Mesenchymal stem cell (in vitro differentiated cells and primary cell): Measurements from ENCODE around the gene REEP1.

Experiments
- DNase-seq: peaks from one replicate; pipeline ENCODE4 v3.0.0-alpha.2; 2013
- H2AFZ ChIP-seq: one replicate; pipeline ENCODE4 v1.6.1; 2013; ENCODE audit warnings: low read depth, mild to moderate bottlenecking, control low read depth, inconsistent platforms, low read length, moderate library complexity
- H2AK5ac ChIP-seq: 2 replicates; pipeline ENCODE4 v1.6.1; 2013; ENCODE audit warnings: low read length, moderate library complexity, mild to moderate bottlenecking, inconsistent platforms; ENCODE audit not compliant: severe bottlenecking
- H2BK120ac ChIP-seq: one replicate; pipeline ENCODE4 v1.6.1; 2013; ENCODE audit warnings: low read depth, mild to moderate bottlenecking, inconsistent platforms, low read length, moderate library complexity
- H2BK12ac ChIP-seq, 2 experiments: one replicate each; pipeline ENCODE4 v1.6.1; 2013; ENCODE audit warnings: inconsistent platforms in 2 of 2, low read length in 2 of 2, mild to moderate bottlenecking in 2 of 2, moderate library complexity in 2 of 2, control low read depth in 1 of 2
- H2BK15ac ChIP-seq: one replicate; pipeline ENCODE4 v1.6.1; 2013; ENCODE audit warnings: mild to moderate bottlenecking, low read depth, inconsistent platforms; ENCODE audit not compliant: poor library complexity, severe bottlenecking
- H2BK5ac ChIP-seq: 2 replicates; pipeline ENCODE4 v1.6.1; 2013; ENCODE audit warnings: low read depth, mild to moderate bottlenecking, low read length, control low read depth, inconsistent platforms; ENCODE audit not compliant: poor library complexity, severe bottlenecking
- H3K14ac ChIP-seq, 2 experiments: one replicate each; pipeline ENCODE4 v1.6.1; 2013; ENCODE audit warnings: inconsistent platforms in 2 of 2, low read length in 2 of 2, control low read depth in 1 of 2, mild to moderate bottlenecking in 1 of 2, moderate library complexity in 1 of 2
- H3K18ac ChIP-seq, 2 experiments: one replicate each; pipeline ENCODE4 v1.6.1; 2013; ENCODE audit warnings: inconsistent platforms in 2 of 2, low read length in 2 of 2, control low read depth in 1 of 2, low read depth in 1 of 2, mild to moderate bottlenecking in 1 of 2
- H3K23ac ChIP-seq, 2 experiments: one replicate each; pipeline ENCODE4 v1.6.1; 2013; ENCODE audit warnings: inconsistent platforms in 2 of 2, low read length in 2 of 2, mild to moderate bottlenecking in 2 of 2, moderate library complexity in 2 of 2, control low read depth in 1 of 2
- H3K27ac ChIP-seq: 2 replicates; pipeline ENCODE4 v1.5.1; 2013; ENCODE audit warnings: mild to moderate bottlenecking, moderate library complexity, low read length, control low read depth, inconsistent platforms; ENCODE audit not compliant: poor library complexity, severe bottlenecking
- H3K27me3 ChIP-seq, 2 experiments: 2 replicates each; pipeline versions ENCODE4 v1.6.1 to v1.7.0; 2013; ENCODE audit warnings: low read length in 2 of 2, mild to moderate bottlenecking in 2 of 2, moderate library complexity in 2 of 2, control low read depth in 1 of 2, inconsistent platforms in 1 of 2; ENCODE audit not compliant: control insufficient read depth in 1 of 2, insufficient read depth in 1 of 2
- H3K36me3 ChIP-seq, 2 experiments: 2 replicates each; pipeline versions ENCODE4 v1.6.1 to v1.7.0; 2013; ENCODE audit warnings: low read length in 2 of 2, control low read depth in 1 of 2, inconsistent platforms in 1 of 2, low read depth in 1 of 2, mild to moderate bottlenecking in 1 of 2; ENCODE audit not compliant: insufficient read depth in 2 of 2, control insufficient read depth in 1 of 2
- H3K4ac ChIP-seq, 2 experiments: one replicate each; pipeline ENCODE4 v1.6.1; 2013; ENCODE audit warnings: inconsistent platforms in 2 of 2, low read length in 2 of 2, mild to moderate bottlenecking in 2 of 2, moderate library complexity in 2 of 2, control low read depth in 1 of 2, low read depth in 1 of 2
- H3K4me1 ChIP-seq: 2 replicates; pipeline ENCODE4 v1.6.1; 2013; ENCODE audit warnings: low read depth, low read length, control low read depth; ENCODE audit not compliant: control insufficient read depth, insufficient read depth
- H3K4me2 ChIP-seq: 2 replicates; pipeline ENCODE4 v1.6.1; 2013; ENCODE audit warnings: low read length, mild to moderate bottlenecking, inconsistent platforms; ENCODE audit not compliant: poor library complexity, severe bottlenecking
- H3K4me3 ChIP-seq, 2 experiments: 2 replicates each; pipeline versions ENCODE4 v1.5.1 to v1.7.0; 2013; ENCODE audit warnings: low read length in 2 of 2, mild to moderate bottlenecking in 2 of 2, control low read depth in 1 of 2, low read depth in 1 of 2; ENCODE audit not compliant: insufficient read depth in 1 of 2
- H3K79me1 ChIP-seq: replicated peaks from 2 replicates; pipeline ENCODE4 v1.6.1; 2013; ENCODE audit warnings: mild to moderate bottlenecking, control low read depth, low read length, inconsistent platforms; ENCODE audit not compliant: poor library complexity, severe bottlenecking
- H3K9ac ChIP-seq: 2 replicates; pipeline ENCODE4 v1.7.0; 2013; ENCODE audit warnings: mild to moderate bottlenecking, low read length, moderate library complexity
- H3K9me3 ChIP-seq: 2 replicates; pipeline ENCODE4 v1.7.0; 2013; ENCODE audit warnings: mild to moderate bottlenecking, low read length; ENCODE audit not compliant: control insufficient read depth
- H4K8ac ChIP-seq: one replicate; pipeline ENCODE4 v1.6.1; 2013; ENCODE audit warnings: inconsistent platforms, mild to moderate bottlenecking, low read length, moderate library complexity
- H4K91ac ChIP-seq: one replicate; pipeline ENCODE4 v1.6.1; 2013; ENCODE audit warnings: mild to moderate bottlenecking, low read length, inconsistent platforms
- WGBS: methylation state at CpG from one replicate; pipeline ENCODE4 v1.1.7; 2013; ENCODE audit warnings: mixed read lengths; 5-methylcytosine and 5-hydroxymethylcytosine counted together

Gene REEP1

GRCh38 chr2:86290596-86291327 lies 46.7 kb downstream of the REEP1 start:
- Histone ChIP-seq H3K79me1 (no peaks in the 10 kb centered on the region), H3K27ac (no peak overlapping the region), H3K23ac (no peak overlapping the region), H3K36me3 (no peaks in the 10 kb centered on the region), H3K4me2 (no peak overlapping the region), H2AK5ac (no peak overlapping the region), H4K8ac (no peak overlapping the region), H3K18ac (no peak overlapping the region), H4K91ac (no peak overlapping the region), H3K4me1 (no peaks in the 10 kb centered on the region), H3K9me3 (no peaks in the 10 kb centered on the region), H2AFZ (no peak overlapping the region), H2BK5ac (no peak overlapping the region), H3K14ac (no peak overlapping the region), H3K4ac (peak overlapping the region in 1 of 2 experiments; percentile 21), H3K27me3 (peaks cover 16 to 39% of the 10 kb centered on the region in 2 experiments), H3K9ac (peak overlapping the region; percentile 3), H2BK120ac (no peak overlapping the region), H2BK12ac (no peak overlapping the region), H3K4me3 (no peak overlapping the region), H2BK15ac (no peak overlapping the region)
- DNase-seq: peak; percentile 47
- WGBS: 46% methylated on average over 5 of the region's 5 CpGs

DNA sequence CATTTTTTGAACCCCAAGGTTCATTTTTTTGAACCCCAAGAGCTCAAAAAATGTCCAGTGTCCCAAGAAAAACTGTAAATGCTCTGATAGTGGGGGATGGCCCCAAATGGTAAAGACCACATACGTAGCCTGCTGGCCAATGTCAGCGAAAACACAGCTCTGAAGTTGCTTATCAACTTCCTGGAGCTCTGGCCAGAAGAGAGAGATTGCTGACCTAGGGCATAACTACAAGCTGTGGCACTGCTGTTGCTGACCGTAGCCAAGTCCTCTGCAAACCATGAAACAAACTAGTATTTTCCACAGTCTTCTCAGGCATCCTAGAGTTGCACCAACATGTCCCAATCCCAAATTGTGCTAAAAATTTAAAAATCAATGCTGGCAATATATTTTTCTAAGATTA lies 50.9 kb downstream of the REEP1 start:
- WGBS: 35% methylated on average over 3 of the region's 3 CpGs
- no peaks in the 10 kb centered on the region for H3K36me3 ChIP-seq
- no peak overlapping the region for H2BK15ac ChIP-seq
- H4K8ac ChIP-seq: no peak overlapping the region
- no peak overlapping the region for H3K9ac ChIP-seq
- H2AFZ ChIP-seq: no peak overlapping the region
- no peak overlapping the region for H2BK12ac ChIP-seq
- no peaks in the 10 kb centered on the region for H3K79me1 ChIP-seq
- H2BK5ac ChIP-seq: no peak overlapping the region
- no peak overlapping the region for H3K18ac ChIP-seq
- no peaks in the 10 kb centered on the region for H3K9me3 ChIP-seq
- H2AK5ac ChIP-seq: no peak overlapping the region
- no peak overlapping the region for H3K4ac ChIP-seq
- no peak overlapping the region for H3K27ac ChIP-seq
- no peak overlapping the region for H3K23ac ChIP-seq
- peaks cover 51 to 54% of the 10 kb centered on the region in 2 experiments for H3K27me3 ChIP-seq
- H3K4me3 ChIP-seq: no peak overlapping the region
- H3K4me2 ChIP-seq: no peak overlapping the region
- DNase-seq: no peak
- no peak overlapping the region for H2BK120ac ChIP-seq
- H4K91ac ChIP-seq: no peak overlapping the region
- H3K14ac ChIP-seq: no peak overlapping the region
- peaks cover 10% of the 10 kb centered on the region for H3K4me1 ChIP-seq

GRCh38 chr2:86285981-86286380 lies 51.4 kb downstream of the REEP1 start:
- Histone ChIP-seq H2BK120ac (no peak overlapping the region), H3K9me3 (no peaks in the 10 kb centered on the region), H3K14ac (no peak overlapping the region), H3K79me1 (no peaks in the 10 kb centered on the region), H2BK15ac (no peak overlapping the region), H3K23ac (no peak overlapping the region), H3K18ac (no peak overlapping the region), H4K91ac (no peak overlapping the region), H3K4me2 (no peak overlapping the region), H3K4me3 (no peak overlapping the region), H3K4ac (no peak overlapping the region), H2AK5ac (no peak overlapping the region), H3K9ac (no peak overlapping the region), H3K27ac (no peak overlapping the region), H3K27me3 (peaks cover 49 to 56% of the 10 kb centered on the region in 2 experiments), H2BK12ac (no peak overlapping the region), H2AFZ (no peak overlapping the region), H3K36me3 (no peaks in the 10 kb centered on the region), H2BK5ac (no peak overlapping the region), H4K8ac (no peak overlapping the region), H3K4me1 (peaks cover 10% of the 10 kb centered on the region)
- WGBS: 83% methylated on average over 7 of the region's 7 CpGs
- no peak for DNase-seq

DNA sequence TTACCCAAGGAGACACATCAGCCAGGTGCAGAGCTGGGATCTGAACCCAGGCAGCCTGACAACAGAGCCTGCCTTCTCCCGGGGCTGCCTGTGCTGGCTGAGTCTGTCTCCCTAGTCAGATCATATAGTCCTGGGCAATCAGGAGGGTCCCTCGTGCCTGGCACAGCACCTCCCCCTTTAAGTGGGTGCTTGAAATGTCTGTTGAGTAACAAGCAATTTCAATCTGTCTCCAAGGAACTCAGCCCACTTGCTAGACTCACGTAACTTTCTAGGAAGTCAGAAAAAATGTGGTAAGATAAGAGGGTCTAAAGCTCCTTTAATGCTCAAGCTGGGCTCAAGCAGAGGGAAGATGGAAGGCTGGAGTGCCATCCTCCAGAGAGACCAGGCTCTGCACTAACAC lies 51.9 kb downstream of the REEP1 start:
- H2AFZ ChIP-seq: no peak overlapping the region
- H3K27ac ChIP-seq: no peak overlapping the region
- H2BK12ac ChIP-seq: no peak overlapping the region
- H3K79me1 ChIP-seq: no peaks in the 10 kb centered on the region
- H3K4me1 ChIP-seq: peaks cover 10% of the 10 kb centered on the region
- H3K4me2 ChIP-seq: no peak overlapping the region
- no peak overlapping the region for H4K91ac ChIP-seq
- no peak overlapping the region for H3K9ac ChIP-seq
- no peaks in the 10 kb centered on the region for H3K36me3 ChIP-seq
- H2BK5ac ChIP-seq: no peak overlapping the region
- no peak overlapping the region for H2BK15ac ChIP-seq
- no peak overlapping the region for H3K18ac ChIP-seq
- H3K23ac ChIP-seq: no peak overlapping the region
- H3K14ac ChIP-seq: no peak overlapping the region
- H3K4me3 ChIP-seq: no peak overlapping the region
- H4K8ac ChIP-seq: no peak overlapping the region
- H3K9me3 ChIP-seq: no peaks in the 10 kb centered on the region
- no peak overlapping the region for H2BK120ac ChIP-seq
- no peak overlapping the region for H2AK5ac ChIP-seq
- no peak for DNase-seq
- 76% methylated on average over 3 of the region's 3 CpGs for WGBS
- peaks cover 45 to 59% of the 10 kb centered on the region in 2 experiments for H3K27me3 ChIP-seq
- H3K4ac ChIP-seq: no peak overlapping the region
